Skin of body (tissue), 2 donors: ENCODE measurements around the gene LAMA1. TPM values are rescaled to one million over a fixed set of nuclear protein-coding genes. Genes with fewer than 3 reads are reported as not detected.
"Not testable (repeated sequence)": the region's sequence is repeated elsewhere in the genome, so short reads cannot be mapped to it uniquely, and the experiment has no call there.

ENCODE experiments used
- DNase-seq: peaks from one replicate; lab custom pipeline; 2025; lab: John Stamatoyannopoulos, UW
- total RNA-seq: library from RNA; depleted of rRNA; stranded (reverse); fragments of >200 nt; gene quantifications from one replicate; pipeline ENCODE4 v1.2.3, GENCODE V29; 2014

LAMA1 gene, protein sequence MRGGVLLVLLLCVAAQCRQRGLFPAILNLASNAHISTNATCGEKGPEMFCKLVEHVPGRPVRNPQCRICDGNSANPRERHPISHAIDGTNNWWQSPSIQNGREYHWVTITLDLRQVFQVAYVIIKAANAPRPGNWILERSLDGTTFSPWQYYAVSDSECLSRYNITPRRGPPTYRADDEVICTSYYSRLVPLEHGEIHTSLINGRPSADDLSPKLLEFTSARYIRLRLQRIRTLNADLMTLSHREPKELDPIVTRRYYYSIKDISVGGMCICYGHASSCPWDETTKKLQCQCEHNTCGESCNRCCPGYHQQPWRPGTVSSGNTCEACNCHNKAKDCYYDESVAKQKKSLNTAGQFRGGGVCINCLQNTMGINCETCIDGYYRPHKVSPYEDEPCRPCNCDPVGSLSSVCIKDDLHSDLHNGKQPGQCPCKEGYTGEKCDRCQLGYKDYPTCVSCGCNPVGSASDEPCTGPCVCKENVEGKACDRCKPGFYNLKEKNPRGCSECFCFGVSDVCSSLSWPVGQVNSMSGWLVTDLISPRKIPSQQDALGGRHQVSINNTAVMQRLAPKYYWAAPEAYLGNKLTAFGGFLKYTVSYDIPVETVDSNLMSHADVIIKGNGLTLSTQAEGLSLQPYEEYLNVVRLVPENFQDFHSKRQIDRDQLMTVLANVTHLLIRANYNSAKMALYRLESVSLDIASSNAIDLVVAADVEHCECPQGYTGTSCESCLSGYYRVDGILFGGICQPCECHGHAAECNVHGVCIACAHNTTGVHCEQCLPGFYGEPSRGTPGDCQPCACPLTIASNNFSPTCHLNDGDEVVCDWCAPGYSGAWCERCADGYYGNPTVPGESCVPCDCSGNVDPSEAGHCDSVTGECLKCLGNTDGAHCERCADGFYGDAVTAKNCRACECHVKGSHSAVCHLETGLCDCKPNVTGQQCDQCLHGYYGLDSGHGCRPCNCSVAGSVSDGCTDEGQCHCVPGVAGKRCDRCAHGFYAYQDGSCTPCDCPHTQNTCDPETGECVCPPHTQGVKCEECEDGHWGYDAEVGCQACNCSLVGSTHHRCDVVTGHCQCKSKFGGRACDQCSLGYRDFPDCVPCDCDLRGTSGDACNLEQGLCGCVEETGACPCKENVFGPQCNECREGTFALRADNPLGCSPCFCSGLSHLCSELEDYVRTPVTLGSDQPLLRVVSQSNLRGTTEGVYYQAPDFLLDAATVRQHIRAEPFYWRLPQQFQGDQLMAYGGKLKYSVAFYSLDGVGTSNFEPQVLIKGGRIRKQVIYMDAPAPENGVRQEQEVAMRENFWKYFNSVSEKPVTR (N-terminal part only)
- total RNA-seq: 2.4 TPM

- DNase-seq: no peak
Measured at GRCh38 chr18:7117390-7118355, at the start of gene LAMA1. LAMA1 (minus strand) TSS chr18:7117797; CDS start chr18:7117720, 77 bp downstream.

- no peak for DNase-seq
Measured at GRCh38 chr18:7165846-7166393, 48.3 kb upstream of the LAMA1 start.

DNA sequence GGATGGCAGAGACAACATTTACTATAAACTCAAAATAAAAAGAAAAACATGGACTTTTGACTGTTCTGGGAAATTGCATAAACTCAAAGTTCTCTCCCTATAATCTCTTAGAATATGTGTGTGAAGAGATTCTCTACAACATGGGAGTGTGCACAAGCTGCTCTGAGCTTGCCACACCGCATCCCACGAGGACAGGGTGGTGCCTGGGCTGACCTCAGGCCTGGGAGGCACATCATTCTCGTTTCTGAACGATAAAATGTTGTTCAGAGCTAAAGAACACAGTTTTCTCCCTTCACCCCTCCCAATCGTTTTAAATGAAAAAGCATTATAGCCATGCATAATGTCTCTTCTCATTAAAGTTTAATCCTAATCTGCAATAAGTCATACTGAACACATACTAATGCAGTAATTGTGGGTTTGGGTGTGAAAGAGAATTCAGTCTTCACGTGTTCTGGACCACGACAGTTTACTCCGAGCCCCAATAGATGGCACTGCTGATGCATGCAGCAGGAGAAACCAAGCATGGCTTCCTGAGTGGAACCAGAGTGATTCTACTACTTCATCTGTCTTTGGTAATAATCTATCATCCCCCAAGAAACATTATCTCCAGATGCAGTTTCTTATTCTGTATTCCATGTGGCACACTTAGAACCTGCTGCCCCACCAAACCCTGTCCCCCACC, 46.9 kb upstream of the LAMA1 start:
- DNase-seq: peak; percentile 42

DNA sequence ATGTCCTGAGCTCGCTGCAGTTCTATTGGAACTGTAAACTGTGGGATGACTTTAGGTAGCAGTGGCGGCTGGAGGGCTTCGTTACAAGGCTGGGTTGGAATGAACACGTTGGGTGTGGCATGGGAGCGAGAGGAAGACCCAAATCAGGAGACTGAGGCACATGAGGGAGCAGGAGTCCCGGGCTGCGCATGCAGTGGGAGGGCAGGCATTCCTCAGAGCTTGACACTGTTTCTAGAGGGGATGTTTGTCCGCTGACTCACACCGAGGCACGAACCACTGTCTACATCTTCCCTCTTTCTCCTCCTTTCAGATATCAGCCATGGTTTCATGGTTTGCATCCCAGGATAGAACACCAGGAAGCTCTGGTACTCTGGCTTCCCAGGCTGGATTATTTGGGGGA, 40.6 kb upstream of the LAMA1 start:
- no peak for DNase-seq

- DNase-seq: no peak
Measured at GRCh38 chr18:7157760-7158159, 40.2 kb upstream of the LAMA1 start.

GRCh38 chr18:7155887-7156286, 38.3 kb upstream of the LAMA1 start:
- no peak for DNase-seq

- no peak for DNase-seq
Measured at GRCh38 chr18:7155092-7155491, 37.5 kb upstream of the LAMA1 start.

GRCh38 chr18:7152440-7152839, 34.8 kb upstream of the LAMA1 start:
- no peak for DNase-seq

- DNase-seq: no peak
Measured at GRCh38 chr18:7147399-7147798, 29.8 kb upstream of the LAMA1 start.

GRCh38 chr18:7146067-7146466, 28.5 kb upstream of the LAMA1 start:
- DNase-seq: no peak

DNA sequence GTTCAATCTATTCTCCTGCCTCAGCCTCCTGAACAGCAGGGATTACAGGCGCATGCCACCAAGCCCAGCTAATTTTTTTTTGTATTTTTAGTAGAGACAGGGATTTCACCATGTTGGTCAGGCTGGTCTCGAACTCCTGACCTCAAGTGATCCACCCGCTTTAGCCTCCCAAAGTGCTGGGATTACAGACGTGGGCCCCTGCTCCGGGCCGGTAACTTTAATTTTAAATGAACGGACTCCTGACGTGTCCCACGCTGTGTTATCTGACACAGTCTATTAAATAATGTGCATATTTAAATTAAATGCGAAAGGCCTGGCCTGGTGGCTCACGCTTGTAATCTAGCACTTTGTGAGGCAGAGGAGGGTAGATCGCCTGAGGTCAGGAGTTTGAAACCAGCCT, 27.3 kb upstream of the LAMA1 start:
- DNase-seq: not testable (repeated sequence)

GRCh38 chr18:7141287-7141686, 23.7 kb upstream of the LAMA1 start:
- DNase-seq: no peak

DNA sequence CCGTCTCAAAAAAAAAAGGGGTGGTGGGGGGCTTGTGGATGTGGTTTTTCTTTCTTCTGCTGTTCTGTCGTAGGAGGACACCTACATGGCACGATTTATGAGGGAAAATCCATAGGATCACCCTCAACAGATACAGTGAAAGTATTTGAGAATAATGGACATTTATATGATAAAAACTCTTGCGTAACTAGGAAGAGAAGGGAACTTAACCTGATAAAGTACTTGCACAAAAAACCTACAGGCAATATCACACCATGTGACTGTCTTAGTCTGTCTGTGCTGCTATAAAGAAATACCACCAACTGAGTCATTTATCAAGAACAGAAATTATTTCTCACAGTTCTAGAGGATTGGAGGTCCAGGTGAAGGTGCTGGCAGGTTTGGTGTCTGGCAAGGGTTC, 21.8 kb upstream of the LAMA1 start:
- DNase-seq: no peak

DNA sequence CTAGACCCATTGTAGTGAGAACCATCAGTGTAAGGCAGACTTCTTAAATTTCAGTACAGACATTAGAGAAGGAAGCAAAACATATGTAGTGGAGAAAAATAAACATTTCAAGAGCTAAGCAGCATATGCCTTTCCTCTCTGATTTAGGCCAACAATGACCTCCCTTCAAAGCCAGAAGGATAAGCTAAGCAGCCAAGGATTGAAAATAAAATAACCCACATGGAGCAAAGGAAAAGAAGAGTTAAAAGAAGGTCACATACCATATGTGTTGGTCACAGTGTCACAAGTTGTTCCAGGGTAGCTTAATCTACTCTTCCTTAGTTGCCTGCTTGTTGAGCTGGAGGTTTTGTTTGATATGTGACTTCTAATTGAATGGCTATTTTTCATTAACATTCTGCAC, 15.6 kb upstream of the LAMA1 start:
- DNase-seq: no peak

- no peak for DNase-seq
Measured at GRCh38 chr18:7132356-7133150, 15.0 kb upstream of the LAMA1 start.

- DNase-seq: no peak
Measured at GRCh38 chr18:7122376-7122775, 4.8 kb upstream of the LAMA1 start.

- no peak for DNase-seq
Measured at GRCh38 chr18:7116792-7117389, 706 bp downstream of the LAMA1 start.

DNA sequence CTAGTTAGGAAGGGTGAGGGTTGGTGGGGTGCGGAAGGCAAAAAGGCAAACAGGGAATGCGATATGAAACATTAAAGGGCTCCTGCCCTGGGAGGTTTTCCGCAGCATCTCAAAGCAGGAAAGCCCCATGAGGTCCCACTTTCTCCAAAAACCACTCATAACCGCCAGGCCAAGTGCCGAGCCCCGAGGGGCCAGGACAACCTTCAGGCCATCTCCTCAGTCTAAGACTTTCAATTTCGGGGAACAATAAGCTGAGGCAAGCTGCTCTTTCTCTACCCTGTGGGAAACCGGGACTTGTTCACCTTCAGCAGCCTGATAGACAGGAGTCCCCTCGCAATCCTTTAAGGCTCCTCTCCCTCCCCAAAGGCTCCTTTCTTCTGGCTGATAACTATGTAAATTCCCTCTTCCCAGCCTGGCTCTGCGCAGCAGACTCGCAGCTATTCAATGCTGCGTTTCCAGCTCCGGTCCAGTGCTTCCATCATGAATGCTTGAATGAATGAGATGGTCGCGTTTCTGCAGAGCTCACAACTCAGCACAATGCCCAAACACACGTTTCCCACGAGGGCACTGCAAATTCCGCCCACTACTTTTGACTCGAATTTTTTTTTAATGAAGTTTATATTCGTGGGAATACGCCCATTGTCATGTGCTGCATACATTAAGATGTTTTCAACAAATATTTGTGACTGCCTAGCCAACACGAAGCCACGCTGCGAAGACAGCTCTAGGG, 1.4 kb downstream of the LAMA1 start:
- no peak for DNase-seq
